ENCODE results near the gene DOK4. TPM values are rescaled to one million over a fixed set of nuclear protein-coding genes. Genes with fewer than 3 reads are reported as not detected.

Gene DOK4
- total RNA-seq: 10 to 100 TPM; 11.3 to 34.8 (median 22.6) TPM

GRCh38 chr16:57485916-57486857, at the start of gene DOK4:
TSS of gene DOK4 (minus strand) at chr16:57486493. CDS start at chr16:57479507, 6,986 bp downstream.
- in situ Hi-C loops (cut with MboI; ENCODE audit: low pct_unique_long_range_greater_than_20kb in 2 of 9, low sequenced_read_pairs in 9 of 9, unreplicated experiment in 9 of 9): no loop called here
- Histone ChIP-seq H3K27ac (no peak within 1 kb of the TSS), H3K4me3 (peak within 1 kb of the TSS; percentile 42 to 74 (median 56)), H3K4me1 (replicated peaks in 1 of 2) (peaks cover 5 to 8% of the 10 kb centered on the region in 2 donors)
- peak; percentile 94 to 99 (median 95) for ATAC-seq (replicated peaks in 6 of 8)
- no CpG with 5 or more reads among the region's 73 CpGs for WGBS, 10 experiments

- ATAC-seq (replicated peaks in 6 of 8): peak; percentile 87 to 96 (median 94)
- H3K27ac ChIP-seq: peak overlapping the region in 1 of 2 donors; percentile 70
- H3K4me1 ChIP-seq (replicated peaks in 1 of 2): peaks cover 10 to 20% of the 10 kb centered on the region in 2 donors
- in situ Hi-C loops (cut with MboI; ENCODE audit: low pct_unique_long_range_greater_than_20kb in 2 of 9, low sequenced_read_pairs in 9 of 9, unreplicated experiment in 9 of 9): no loop called here
- H3K4me3 ChIP-seq: peak overlapping the region; percentile 61 to 81 (median 71)
- WGBS, 10 experiments: no CpG with 5 or more reads among the region's 50 CpGs
Observed at GRCh38 chr16:57535680-57536305, 49.5 kb upstream of the DOK4 start.

GRCh38 chr16:57534881-57535658, 48.8 kb upstream of the DOK4 start:
- Histone ChIP-seq H3K4me3 (peak overlapping the region in 3 of 5 donors; percentile 61 to 71 (median 64)), H3K4me1 (replicated peaks in 1 of 2) (peaks cover 10 to 24% of the 10 kb centered on the region in 2 donors), H3K27ac (no peak overlapping the region)
- 0 to 100% (median 61%) methylated on average over 1 to 4 of the region's 13 CpGs; no CpG with 5 or more reads in 5 of the 10 experiments for WGBS, 10 experiments
- in situ Hi-C loops (cut with MboI; ENCODE audit: low pct_unique_long_range_greater_than_20kb in 2 of 9, low sequenced_read_pairs in 9 of 9, unreplicated experiment in 9 of 9): no loop called here
- ATAC-seq (replicated peaks in 6 of 8): no peak

- in situ Hi-C loops (cut with MboI; ENCODE audit: low pct_unique_long_range_greater_than_20kb in 2 of 9, low sequenced_read_pairs in 9 of 9, unreplicated experiment in 9 of 9): no loop called here
- ATAC-seq (replicated peaks in 6 of 8): no peak
- Histone ChIP-seq H3K4me3 (no peak overlapping the region), H3K27ac (no peak overlapping the region), H3K4me1 (replicated peaks in 1 of 2) (peaks cover 10 to 28% of the 10 kb centered on the region in 2 donors)
- WGBS, 10 experiments: 80 to 100% (median 97%) methylated on average over 1 to 6 of the region's 7 CpGs; no CpG with 5 or more reads in 5 of the 10 experiments
Observed at GRCh38 chr16:57534337-57534880, 48.1 kb upstream of the DOK4 start.

- Histone ChIP-seq H3K27ac (no peak overlapping the region), H3K4me1 (replicated peaks in 1 of 2) (peaks cover 10 to 28% of the 10 kb centered on the region in 2 donors), H3K4me3 (no peak overlapping the region)
- in situ Hi-C loops (cut with MboI; ENCODE audit: low pct_unique_long_range_greater_than_20kb in 2 of 9, low sequenced_read_pairs in 9 of 9, unreplicated experiment in 9 of 9): no loop called here
- WGBS, 10 experiments: 7 to 100% (median 65%) methylated on average over 1 to 6 of the region's 19 CpGs; no CpG with 5 or more reads in 5 of the 10 experiments
- no peak for ATAC-seq (replicated peaks in 6 of 8)
Observed at GRCh38 chr16:57533431-57534336, 47.4 kb upstream of the DOK4 start.

GRCh38 chr16:57532266-57532625, 46.0 kb upstream of the DOK4 start:
- H3K4me3 ChIP-seq: no peak overlapping the region
- WGBS, 10 experiments: 44 to 100% (median 68%) methylated on average over 1 to 3 of the region's 7 CpGs; no CpG with 5 or more reads in 6 of the 10 experiments

GRCh38 chr16:57531635-57532265, 45.5 kb upstream of the DOK4 start:
- peaks cover 10 to 24% of the 10 kb centered on the region in 2 donors for H3K4me1 ChIP-seq (replicated peaks in 1 of 2)
- no peak for ATAC-seq (replicated peaks in 6 of 8)
- H3K27ac ChIP-seq: no peak overlapping the region
- no peak overlapping the region for H3K4me3 ChIP-seq
- 29 to 100% (median 75%) methylated on average over 1 to 6 of the region's 8 CpGs for WGBS, 10 experiments
- in situ Hi-C loops (cut with MboI; ENCODE audit: low pct_unique_long_range_greater_than_20kb in 2 of 9, low sequenced_read_pairs in 9 of 9, unreplicated experiment in 9 of 9): no loop called here

More at GRCh38 chr16:57532266-57532625, 46.0 kb upstream of the DOK4 start:
- ATAC-seq (replicated peaks in 6 of 8): no peak
- H3K27ac ChIP-seq: no peak overlapping the region
- in situ Hi-C loops (cut with MboI; ENCODE audit: low pct_unique_long_range_greater_than_20kb in 2 of 9, low sequenced_read_pairs in 9 of 9, unreplicated experiment in 9 of 9): no loop called here
- peaks cover 10 to 28% of the 10 kb centered on the region in 2 donors for H3K4me1 ChIP-seq (replicated peaks in 1 of 2)

GRCh38 chr16:57531253-57531575, 44.9 kb upstream of the DOK4 start:
- in situ Hi-C loops (cut with MboI; ENCODE audit: low pct_unique_long_range_greater_than_20kb in 2 of 9, low sequenced_read_pairs in 9 of 9, unreplicated experiment in 9 of 9): no loop called here
- ATAC-seq (replicated peaks in 6 of 8): no peak
- H3K27ac ChIP-seq: no peak overlapping the region
- no peak overlapping the region for H3K4me3 ChIP-seq
- H3K4me1 ChIP-seq (replicated peaks in 1 of 2): peaks cover 10 to 23% of the 10 kb centered on the region in 2 donors
- WGBS, 10 experiments: 60 to 80% (median 70%) methylated on average over 1 to 2 of the region's 3 CpGs; no CpG with 5 or more reads in 7 of the 10 experiments

- H3K4me1 ChIP-seq (replicated peaks in 1 of 2): peaks cover 10 to 23% of the 10 kb centered on the region in 2 donors
- no peak for ATAC-seq (replicated peaks in 6 of 8)
- 75 to 100% (median 87%) methylated on average over 2 to 16 of the region's 22 CpGs; no CpG with 5 or more reads in 5 of the 10 experiments for WGBS, 10 experiments
- in situ Hi-C loops (cut with MboI; ENCODE audit: low pct_unique_long_range_greater_than_20kb in 2 of 9, low sequenced_read_pairs in 9 of 9, unreplicated experiment in 9 of 9): no loop called here
- H3K4me3 ChIP-seq: no peak overlapping the region
- H3K27ac ChIP-seq: no peak overlapping the region
Observed at GRCh38 chr16:57530522-57531252, 44.4 kb upstream of the DOK4 start.

GRCh38 chr16:57530104-57530521, 43.8 kb upstream of the DOK4 start:
- peaks cover 10 to 21% of the 10 kb centered on the region in 2 donors for H3K4me1 ChIP-seq (replicated peaks in 1 of 2)
- no peak overlapping the region for H3K27ac ChIP-seq
- ATAC-seq (replicated peaks in 6 of 8): peak in 7 of 8 experiments; percentile 55 to 81 (median 74)
- no peak overlapping the region for H3K4me3 ChIP-seq
- in situ Hi-C loops (cut with MboI; ENCODE audit: low pct_unique_long_range_greater_than_20kb in 2 of 9, low sequenced_read_pairs in 9 of 9, unreplicated experiment in 9 of 9): no loop called here
- 39 to 83% (median 50%) methylated on average over 1 to 3 of the region's 7 CpGs; no CpG with 5 or more reads in 5 of the 10 experiments for WGBS, 10 experiments

All from motor neuron (in vitro differentiated cells).